Naive thymus-derived CD4-positive, alpha-beta T cell (primary cell): Measurements from ENCODE around the gene FBLN1. TPM values are rescaled to one million over a fixed set of nuclear protein-coding genes. Genes with fewer than 3 reads are reported as not detected.
"Not testable (repeated sequence)": the region's sequence is repeated elsewhere in the genome, so short reads cannot be mapped to it uniquely, and the experiment has no call there.

Experiments used
- ATAC-seq: fragments of 150-1000 bp; cut with Tn5 transposase; 2 replicates; pipeline ENCODE4 v1.10.0; 2021; ENCODE audit warnings: mild to moderate bottlenecking, moderate library complexity
- CTCF ChIA-PET: fragments of 350-600 bp; sonication (Branson Sonifier 250); formaldehyde crosslinking; loops from one replicate; lab custom pipeline; 2021; ENCODE audit warnings: antibody characterized with exemption; lab: Charles Lee
- POLR2A ChIA-PET: fragments of 350-600 bp; sonication (Branson Sonifier 250); formaldehyde crosslinking; loops from one replicate; lab custom pipeline; 2021; ENCODE audit warnings: antibody characterized with exemption, inconsistent platforms; lab: Charles Lee
- DNase-seq, 9 donors: peaks; one replicate each; pipeline versions ENCODE4 v3.0.0 to v3.0.0-alpha.2; 2020 to 2022; ENCODE audit warnings: mixed read lengths in 1 of 9
- H3K27ac ChIP-seq: one replicate; pipeline ENCODE4 v1.7.0; 2013; ENCODE audit warnings: mild to moderate bottlenecking, low read depth, low read length, moderate library complexity
- H3K27me3 ChIP-seq, 2 donors: one replicate each; pipeline ENCODE4 v1.7.0; 2013; ENCODE audit warnings: low read length in 2 of 2, mild to moderate bottlenecking in 2 of 2, moderate library complexity in 2 of 2; ENCODE audit not compliant: control insufficient read depth in 2 of 2, insufficient read depth in 2 of 2
- H3K36me3 ChIP-seq, 3 experiments: 1 replicate in 2 of 3; 2 replicates in 1 of 3; pipeline ENCODE4 v1.7.0; 2013; ENCODE audit warnings: low read length in 3 of 3, mild to moderate bottlenecking in 3 of 3, moderate library complexity in 1 of 3; ENCODE audit not compliant: insufficient read depth in 3 of 3, control insufficient read depth in 2 of 3
- H3K4me1 ChIP-seq, 2 donors: one replicate each; pipeline ENCODE4 v1.7.0; 2013; ENCODE audit warnings: low read length in 2 of 2, mild to moderate bottlenecking in 2 of 2, moderate library complexity in 1 of 2; ENCODE audit not compliant: control insufficient read depth in 2 of 2, insufficient read depth in 2 of 2
- H3K4me3 ChIP-seq: 2 replicates; pipeline ENCODE4 v1.7.0; 2013; ENCODE audit warnings: mild to moderate bottlenecking, low read length
- H3K9me3 ChIP-seq, 3 experiments: 1 replicate in 2 of 3; 2 replicates in 1 of 3; pipeline ENCODE4 v1.7.0; 2013; ENCODE audit warnings: low read length in 3 of 3; ENCODE audit not compliant: control insufficient read depth in 2 of 3
- H3K27ac Mint-ChIP-seq, 9 donors: one replicate each; pipeline ENCODE4 v1.8.0; 2020 to 2022; ENCODE audit warnings: mixed read lengths in 9 of 9, mild to moderate bottlenecking in 8 of 9, moderate library complexity in 5 of 9, inconsistent platforms in 2 of 9
- H3K27me3 Mint-ChIP-seq, 5 donors: one replicate each; pipeline ENCODE4 v1.8.0; 2021 to 2022; ENCODE audit warnings: mixed read lengths in 5 of 5, mild to moderate bottlenecking in 1 of 5
- H3K36me3 Mint-ChIP-seq, 5 donors: one replicate each; pipeline ENCODE4 v1.8.0; 2020 to 2022; ENCODE audit warnings: mixed read lengths in 5 of 5, mild to moderate bottlenecking in 3 of 5, inconsistent platforms in 1 of 5
- H3K4me1 Mint-ChIP-seq, 7 donors: one replicate each; pipeline ENCODE4 v1.8.0; 2020 to 2022; ENCODE audit warnings: mixed read lengths in 7 of 7, mild to moderate bottlenecking in 3 of 7, inconsistent platforms in 1 of 7
- H3K4me3 Mint-ChIP-seq, 10 donors: one replicate each; pipeline ENCODE4 v1.8.0; 2020 to 2022; ENCODE audit warnings: mild to moderate bottlenecking in 10 of 10, mixed read lengths in 10 of 10, moderate library complexity in 6 of 10, inconsistent platforms in 2 of 10
- H3K9me3 Mint-ChIP-seq, 11 donors: one replicate each; pipeline ENCODE4 v1.8.0; 2020 to 2022; ENCODE audit warnings: mixed read lengths in 11 of 11, mild to moderate bottlenecking in 4 of 11, inconsistent platforms in 1 of 11, moderate library complexity in 1 of 11
- intact Hi-C, 2 donors: fragments of 100-400 bp; cut with micrococcal nuclease; formaldehyde crosslinking; loops; one replicate each; pipeline ENCODE4 v1.15.1; 2023
- polyA plus RNA-seq, 2 donors: library from polyadenylated mRNA; unstranded; fragments of 300-500 nt; fragmentation: Illumina TruSeq; gene quantifications; one replicate each; pipeline ENCODE4 v1.2.3, GENCODE V29; 2021
- total RNA-seq, 6 experiments: library from RNA in 5 of 6; stranded (reverse) in 5 of 6; gene quantifications; 1 replicate in 5 of 6; 2 replicates in 1 of 6; pipeline ENCODE4 v1.2.3 and lab custom pipeline; 2021 to 2026

Gene FBLN1
- total and polyA plus RNA-seq, 7 experiments from 2014 or later = 0.11 to 1.1 TPM; not detected in 5

DNA sequence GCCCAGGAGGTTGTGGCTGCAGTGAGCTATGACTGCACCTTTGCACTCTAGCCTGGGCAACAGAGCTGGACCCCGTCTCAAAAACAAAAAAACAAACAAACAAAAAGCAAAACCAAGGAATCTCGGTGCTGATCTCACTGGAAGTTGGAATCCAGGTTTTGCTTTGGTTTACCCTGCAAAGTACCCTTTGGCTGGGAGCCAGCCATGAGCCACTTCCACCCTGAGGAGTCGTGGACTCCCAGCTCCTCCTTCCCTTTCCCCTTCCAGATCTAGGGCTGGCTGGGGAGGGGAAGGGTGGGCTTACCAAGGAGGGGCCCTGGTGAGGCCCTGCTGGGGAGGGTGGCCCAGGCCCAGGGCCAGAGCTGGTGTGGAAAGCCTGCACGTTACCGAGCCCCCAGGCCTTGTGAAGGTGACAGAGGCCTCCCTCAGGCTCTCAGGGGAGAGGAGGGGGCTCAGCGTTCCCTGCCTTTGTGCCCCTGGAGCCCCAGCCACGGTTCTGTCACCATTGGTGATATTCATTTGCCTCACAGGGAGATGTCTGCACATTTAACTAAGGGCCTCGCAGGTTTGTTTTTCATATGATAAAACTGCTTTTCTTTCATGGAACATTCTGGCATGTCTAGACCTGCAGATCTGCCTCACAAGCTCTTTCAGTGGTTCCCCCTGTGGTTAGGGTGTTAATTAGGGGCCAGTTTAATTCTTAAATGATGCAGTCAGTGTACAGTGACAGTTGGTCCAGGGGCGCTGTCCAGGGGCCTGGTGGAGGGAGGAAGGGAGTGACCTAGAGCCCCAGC is 29.0 kb downstream of the FBLN1 start:
- intact Hi-C loops = no loop called here
- ATAC-seq = no peak
- ChIA-PET POLR2A (no interaction called here), CTCF (no interaction called here)
- Histone ChIP-seq H3K27me3 (no peaks in the 10 kb centered on the region), H3K27ac (no peak overlapping the region), H3K4me3 (no peak overlapping the region), H3K36me3 (no peaks in the 10 kb centered on the region), H3K4me1 (no peaks in the 10 kb centered on the region), H3K9me3 (no peaks in the 10 kb centered on the region)
- peak overlapping the region in 1 of 9 donors; percentile 3 for H3K27ac Mint-ChIP-seq
- no peak overlapping the region for H3K4me3 Mint-ChIP-seq
- no peaks in the 10 kb centered on the region for H3K36me3 Mint-ChIP-seq
- no peak for DNase-seq
- no peaks in the 10 kb centered on the region for H3K4me1 Mint-ChIP-seq
- peaks cover 0 to 4% (median 0%) of the 10 kb centered on the region in 5 donors for H3K27me3 Mint-ChIP-seq
- H3K9me3 Mint-ChIP-seq = no peaks in the 10 kb centered on the region

DNA sequence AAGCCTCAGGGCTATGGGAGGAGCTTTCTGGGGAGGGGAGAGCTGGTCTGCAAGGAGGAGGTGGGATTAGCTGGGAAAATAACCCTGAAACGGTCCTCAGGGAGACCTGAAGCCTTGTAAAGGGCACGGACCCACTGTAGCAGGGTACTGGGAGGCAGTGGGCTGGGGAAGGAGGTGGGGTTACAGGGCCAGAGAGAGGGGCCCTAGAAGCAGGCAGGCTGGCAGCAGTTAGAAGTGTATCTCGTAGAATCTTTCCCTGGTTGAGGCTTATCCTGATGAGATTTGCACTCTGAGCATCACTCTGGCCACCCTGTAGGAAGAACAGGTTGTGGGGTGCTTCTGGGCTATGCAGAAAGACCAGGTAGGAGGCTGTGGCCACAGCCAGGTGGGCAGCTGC is 29.6 kb downstream of the FBLN1 start:
- no peaks in the 10 kb centered on the region for H3K9me3 ChIP-seq
- DNase-seq (no peak), ATAC-seq (no peak)
- no peak overlapping the region for H3K4me3 Mint-ChIP-seq
- H3K27me3 ChIP-seq = no peaks in the 10 kb centered on the region
- POLR2A ChIA-PET = no interaction called here
- H3K9me3 Mint-ChIP-seq = no peaks in the 10 kb centered on the region
- H3K36me3 ChIP-seq = no peaks in the 10 kb centered on the region
- H3K27me3 Mint-ChIP-seq = peaks cover 0 to 4% (median 0%) of the 10 kb centered on the region in 5 donors
- H3K4me3 ChIP-seq = no peak overlapping the region
- no peaks in the 10 kb centered on the region for H3K36me3 Mint-ChIP-seq
- CTCF ChIA-PET = no interaction called here
- H3K4me1 ChIP-seq = no peaks in the 10 kb centered on the region
- no peak overlapping the region for H3K27ac ChIP-seq
- H3K4me1 Mint-ChIP-seq = no peaks in the 10 kb centered on the region
- intact Hi-C loops = no loop called here
- H3K27ac Mint-ChIP-seq = peak overlapping the region in 1 of 9 donors; percentile 3

GRCh38 chr22:45533703-45534102 is 31.0 kb downstream of the FBLN1 start:
- H3K4me3 Mint-ChIP-seq = no peak overlapping the region
- H3K27ac Mint-ChIP-seq = no peak overlapping the region
- no peaks in the 10 kb centered on the region for H3K9me3 Mint-ChIP-seq
- peaks cover 0 to 4% (median 0%) of the 10 kb centered on the region in 5 donors for H3K27me3 Mint-ChIP-seq
- no peaks in the 10 kb centered on the region for H3K36me3 Mint-ChIP-seq
- no peaks in the 10 kb centered on the region for H3K4me1 Mint-ChIP-seq
- Histone ChIP-seq H3K27ac (no peak overlapping the region), H3K4me3 (no peak overlapping the region), H3K36me3 (no peaks in the 10 kb centered on the region), H3K27me3 (no peaks in the 10 kb centered on the region), H3K9me3 (no peaks in the 10 kb centered on the region), H3K4me1 (no peaks in the 10 kb centered on the region)
- ChIA-PET CTCF (no interaction called here), POLR2A (no interaction called here)
- ATAC-seq = no peak
- DNase-seq = no peak
- intact Hi-C loops = no loop called here

DNA sequence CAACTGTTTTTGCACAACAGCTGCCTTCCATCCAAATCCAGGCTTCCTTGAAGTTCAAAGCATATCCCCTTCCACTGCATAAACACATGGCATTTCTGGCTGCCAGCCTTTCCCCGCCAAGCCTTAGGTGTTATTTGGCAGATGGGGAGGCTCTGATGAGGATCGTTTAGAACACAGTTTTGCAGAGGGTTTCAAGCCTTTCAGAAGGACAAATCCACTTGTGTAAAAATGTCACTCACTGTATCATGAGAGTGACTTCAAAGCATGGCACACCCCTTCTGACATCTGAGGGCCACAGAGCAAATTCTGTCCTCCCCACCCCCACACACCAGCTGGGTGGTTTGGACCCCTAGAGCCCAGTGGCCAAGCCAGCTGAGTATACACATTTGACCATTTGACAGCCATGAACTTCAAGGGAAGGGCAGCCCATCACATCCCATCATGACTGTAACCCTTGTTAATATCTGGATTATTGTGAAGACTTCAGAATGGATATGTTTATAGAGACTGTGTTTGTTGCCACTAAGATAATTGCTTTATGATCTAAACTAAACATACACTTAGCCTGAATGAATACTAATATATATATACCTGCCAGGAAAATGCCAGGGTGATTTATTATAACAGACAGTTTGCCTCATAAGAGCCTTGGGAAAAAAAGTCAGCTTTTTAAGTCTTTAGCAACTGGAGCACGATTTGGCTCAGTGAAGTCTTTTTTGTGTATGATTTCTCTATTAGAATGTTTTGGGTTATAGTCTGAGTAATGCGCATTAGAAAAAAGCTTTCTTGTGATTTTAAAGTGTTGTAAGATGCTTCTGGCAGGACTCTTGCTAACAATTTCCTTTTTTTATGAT is 31.9 kb downstream of the FBLN1 start:
- ATAC-seq (no peak), DNase-seq (no peak)
- H3K9me3 ChIP-seq = no peaks in the 10 kb centered on the region
- H3K27me3 ChIP-seq = no peaks in the 10 kb centered on the region
- POLR2A ChIA-PET = no interaction called here
- H3K9me3 Mint-ChIP-seq = no peaks in the 10 kb centered on the region
- CTCF ChIA-PET = no interaction called here
- no peak overlapping the region for H3K27ac ChIP-seq
- H3K4me1 ChIP-seq = no peaks in the 10 kb centered on the region
- H3K4me1 Mint-ChIP-seq = no peaks in the 10 kb centered on the region
- H3K36me3 ChIP-seq = no peaks in the 10 kb centered on the region
- H3K36me3 Mint-ChIP-seq = no peaks in the 10 kb centered on the region
- H3K4me3 Mint-ChIP-seq = no peak overlapping the region
- intact Hi-C loops = no loop called here
- peaks cover 0 to 4% (median 0%) of the 10 kb centered on the region in 5 donors for H3K27me3 Mint-ChIP-seq
- H3K27ac Mint-ChIP-seq = no peak overlapping the region
- H3K4me3 ChIP-seq = no peak overlapping the region

DNA sequence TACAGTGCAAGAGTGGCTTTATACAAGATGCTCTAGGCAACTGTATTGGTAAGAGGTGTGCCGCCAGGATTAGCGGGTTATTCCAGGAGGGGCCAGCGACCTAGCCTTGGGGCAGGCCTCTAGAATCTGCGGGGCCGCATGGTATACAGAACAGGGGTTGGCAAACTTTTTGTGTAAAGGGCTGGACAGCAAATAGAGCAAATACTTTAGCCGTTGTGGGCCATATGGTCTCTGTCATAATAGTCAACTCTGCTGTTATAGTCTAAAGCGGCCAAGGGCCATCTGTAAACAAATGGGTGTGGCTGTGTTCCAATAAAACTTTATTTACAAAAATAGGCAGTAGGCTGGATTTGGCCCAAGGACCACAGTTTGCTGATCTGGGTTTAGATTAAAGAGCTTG is 32.6 kb downstream of the FBLN1 start:
- Histone ChIP-seq H3K4me1 (no peaks in the 10 kb centered on the region), H3K27ac (no peak overlapping the region), H3K27me3 (no peaks in the 10 kb centered on the region), H3K36me3 (no peaks in the 10 kb centered on the region), H3K4me3 (no peak overlapping the region), H3K9me3 (no peaks in the 10 kb centered on the region)
- Mint-ChIP-seq H3K9me3 (no peaks in the 10 kb centered on the region), H3K27ac (no peak overlapping the region), H3K36me3 (no peaks in the 10 kb centered on the region), H3K4me3 (no peak overlapping the region), H3K27me3 (peaks cover 0 to 4% (median 0%) of the 10 kb centered on the region in 5 donors), H3K4me1 (no peaks in the 10 kb centered on the region)
- CTCF ChIA-PET = no interaction called here
- no peak for ATAC-seq
- intact Hi-C loops = no loop called here
- POLR2A ChIA-PET = no interaction called here
- DNase-seq = no peak

GRCh38 chr22:45535835-45536234 is 33.2 kb downstream of the FBLN1 start:
- CTCF ChIA-PET, H3K4me3 ChIP-seq, H3K9me3 ChIP-seq, H3K4me1 ChIP-seq, H3K4me3 Mint-ChIP-seq, DNase-seq, intact Hi-C loops, H3K36me3 Mint-ChIP-seq, H3K27me3 ChIP-seq, H3K36me3 ChIP-seq, H3K27me3 Mint-ChIP-seq, H3K27ac Mint-ChIP-seq, ATAC-seq, POLR2A ChIA-PET, H3K4me1 Mint-ChIP-seq, H3K27ac ChIP-seq, H3K9me3 Mint-ChIP-seq: not testable (repeated sequence)
